Stimulated activated CD4-positive, alpha-beta T cell treated with anti-CD3 and anti-CD28 coated beads, Interleukin-1b, Interleukin-23, amount 100 ng/mL, for 48 hours (primary cell): ENCODE data around the gene CHEK2.
"Not testable (repeated sequence)": the region's sequence is repeated elsewhere in the genome, so short reads cannot be mapped to it uniquely, and the experiment has no call there.

ENCODE experiments used
- DNase-seq: peaks from one replicate; pipeline ENCODE4 v3.0.0-alpha.2; 2020

CHEK2 gene

GRCh38 chr22:28741785-28742561 is at the start of gene CHEK2, which contains the start of gene HSCB:
TSS of gene CHEK2 (minus strand) at chr22:28741820. CDS start at chr22:28734721, 7,099 bp downstream.
TSS of gene HSCB (plus strand) at chr22:28742039. CDS start at chr22:28742096, 57 bp downstream.
- DNase-seq, result peak; percentile 99

- no peak for DNase-seq
Measured at GRCh38 chr22:28791124-28791523, 49.5 kb upstream of the CHEK2 start.

GRCh38 chr22:28788601-28789000 is 47.0 kb upstream of the CHEK2 start:
- DNase-seq, result no peak

- no peak for DNase-seq
Measured at GRCh38 chr22:28783786-28784671, 42.4 kb upstream of the CHEK2 start.

GRCh38 chr22:28780296-28780695 is 38.7 kb upstream of the CHEK2 start:
- no peak for DNase-seq

GRCh38 chr22:28779833-28780232 is 38.2 kb upstream of the CHEK2 start:
- no peak for DNase-seq

GRCh38 chr22:28774378-28774777 is 32.8 kb upstream of the CHEK2 start:
- DNase-seq, result no peak

- no peak for DNase-seq
Measured at GRCh38 chr22:28773461-28773867, 31.8 kb upstream of the CHEK2 start.

GRCh38 chr22:28772633-28773460 is 31.2 kb upstream of the CHEK2 start, which contains the start of gene CCDC117:
TSS of gene CCDC117 (plus strand) at chr22:28772695. CDS start at chr22:28772850, 155 bp downstream.
- DNase-seq, result peak; percentile 94

- no peak for DNase-seq
Measured at GRCh38 chr22:28771195-28771791, 29.7 kb upstream of the CHEK2 start.

- no peak for DNase-seq
Measured at GRCh38 chr22:28769394-28770085, 27.9 kb upstream of the CHEK2 start.

- no peak for DNase-seq
Measured at GRCh38 chr22:28768701-28769393, 27.2 kb upstream of the CHEK2 start.

- no peak for DNase-seq
Measured at GRCh38 chr22:28766628-28767027, 25.0 kb upstream of the CHEK2 start.

GRCh38 chr22:28762000-28762399 is 20.4 kb upstream of the CHEK2 start:
- DNase-seq, result not testable (repeated sequence)

- DNase-seq, result no peak
Measured at GRCh38 chr22:28761449-28761755, 19.8 kb upstream of the CHEK2 start.

GRCh38 chr22:28759861-28760560 is 18.4 kb upstream of the CHEK2 start:
- no peak for DNase-seq

GRCh38 chr22:28754512-28754911 is 12.9 kb upstream of the CHEK2 start:
- DNase-seq, result not testable (repeated sequence)

GRCh38 chr22:28750471-28750881 is 8.9 kb upstream of the CHEK2 start:
- no peak for DNase-seq

GRCh38 chr22:28743852-28744251 is 2.2 kb upstream of the CHEK2 start:
- DNase-seq, result no peak

- no peak for DNase-seq
Measured at GRCh38 chr22:28742562-28742962, 942 bp upstream of the CHEK2 start.
